ENCODE results near the gene MERTK. TPM values are rescaled to one million over a fixed set of nuclear protein-coding genes. Genes with fewer than 3 reads are reported as not detected.

MERTK gene
- total and polyA plus RNA-seq, 2 of the 13 experiments (the other 11 are each of a cell fraction or from before 2014, with no cell fraction given), result 37.3 to 44.7 TPM

DNA sequence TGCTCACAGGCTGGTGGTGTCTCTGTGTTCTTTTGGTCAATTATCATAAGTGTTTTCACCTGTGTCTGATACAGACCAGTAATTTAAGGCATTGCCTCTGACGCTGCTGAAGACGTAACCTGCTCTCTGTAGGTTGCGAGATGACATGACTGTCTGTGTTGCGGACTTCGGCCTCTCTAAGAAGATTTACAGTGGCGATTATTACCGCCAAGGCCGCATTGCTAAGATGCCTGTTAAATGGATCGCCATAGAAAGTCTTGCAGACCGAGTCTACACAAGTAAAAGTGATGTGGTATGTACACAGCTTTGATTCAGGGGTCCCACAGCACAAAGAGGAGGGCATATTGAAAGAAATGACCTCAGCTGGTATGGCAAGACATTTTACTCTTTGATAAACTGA is 122.9 kb downstream of the MERTK start:
- Histone ChIP-seq H3K36me3 (replicated peaks in 1 of 2; ENCODE audit: control insufficient read depth in 1 of 2, insufficient read depth in 2 of 2, low read length in 2 of 2) (peaks cover 33 to 45% of the 10 kb centered on the region in 2 experiments), H3K27ac (ENCODE audit: extremely low read length, insufficient read depth, low read length) (no peak overlapping the region), H3K4me1 (ENCODE audit: insufficient read depth, low read length) (peaks cover 18% of the 10 kb centered on the region), H2AFZ (ENCODE audit: low read length) (no peak overlapping the region), H3K27me3 (ENCODE audit: control insufficient read depth in 1 of 2, insufficient read depth in 2 of 2, low read length in 2 of 2) (no peaks in the 10 kb centered on the region), H3K9me3 (ENCODE audit: low read length) (no peaks in the 10 kb centered on the region), H3K79me2 (ENCODE audit: insufficient read depth, low read length) (no peaks in the 10 kb centered on the region), H3K4me3 (replicated peaks in 1 of 3; ENCODE audit: insufficient read depth in 1 of 3, low read depth in 2 of 3, low read length in 3 of 3) (no peak overlapping the region), H3K4me2 (ENCODE audit: low read depth, low read length) (no peak overlapping the region), H3K9ac (ENCODE audit: insufficient read depth, low read depth, low read length) (no peak overlapping the region), H4K20me1 (ENCODE audit: insufficient read depth, low read length) (no peaks in the 10 kb centered on the region)
- TF ChIP-seq, protein P1, sequence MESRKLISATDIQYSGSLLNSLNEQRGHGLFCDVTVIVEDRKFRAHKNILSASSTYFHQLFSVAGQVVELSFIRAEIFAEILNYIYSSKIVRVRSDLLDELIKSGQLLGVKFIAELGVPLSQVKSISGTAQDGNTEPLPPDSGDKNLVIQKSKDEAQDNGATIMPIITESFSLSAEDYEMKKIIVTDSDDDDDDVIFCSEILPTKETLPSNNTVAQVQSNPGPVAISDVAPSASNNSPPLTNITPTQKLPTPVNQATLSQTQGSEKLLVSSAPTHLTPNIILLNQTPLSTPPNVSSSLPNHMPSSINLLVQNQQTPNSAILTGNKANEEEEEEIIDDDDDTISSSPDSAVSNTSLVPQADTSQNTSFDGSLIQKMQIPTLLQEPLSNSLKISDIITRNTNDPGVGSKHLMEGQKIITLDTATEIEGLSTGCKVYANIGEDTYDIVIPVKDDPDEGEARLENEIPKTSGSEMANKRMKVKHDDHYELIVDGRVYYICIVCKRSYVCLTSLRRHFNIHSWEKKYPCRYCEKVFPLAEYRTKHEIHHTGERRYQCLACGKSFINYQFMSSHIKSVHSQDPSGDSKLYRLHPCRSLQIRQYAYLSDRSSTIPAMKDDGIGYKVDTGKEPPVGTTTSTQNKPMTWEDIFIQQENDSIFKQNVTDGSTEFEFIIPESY (CRISPR knock-in tag; IDR thresholded peaks at IDR 0.05), result peak; percentile 44; the same call in 1 of the 2 replicates
- no peak for TF ChIP-seq TIGD3 (CRISPR knock-in tag; IDR thresholded peaks at IDR 0.05; ENCODE audit: borderline replicate concordance)
- ATAC-seq (no peak), FAIRE-seq (no peak), DNase-seq (ENCODE audit: low spot score) (no peak)
- 97% methylated on average over 10 of the region's 10 CpGs for WGBS (ENCODE audit: low lambda C conversion rate)
- in situ Hi-C loops (cut with HindIII; ENCODE audit: extremely low pct_ligation_motif_present, low pct_unique_long_range_greater_than_20kb), result no loop called here
- intact Hi-C loops (cut with micrococcal nuclease; ENCODE audit: unreplicated experiment), result no loop called here
- no TSS peak for BruUV-seq (replicated peaks)
- ChIA-PET POLR2A (no interaction called here), CTCF (ENCODE audit: low intra/inter-chr PET ratio, low total read pairs) (no interaction called here)

- BruUV-seq (replicated peaks), result no TSS peak
- DNase-seq (ENCODE audit: low spot score) (no peak), ATAC-seq (no peak), FAIRE-seq (no peak)
- WGBS (ENCODE audit: low lambda C conversion rate), result 96% methylated on average over 8 of the region's 8 CpGs
- Histone ChIP-seq H3K9ac (ENCODE audit: insufficient read depth, low read depth, low read length) (no peak overlapping the region), H3K27me3 (ENCODE audit: control insufficient read depth in 1 of 2, insufficient read depth in 2 of 2, low read length in 2 of 2) (no peaks in the 10 kb centered on the region), H3K4me2 (ENCODE audit: low read depth, low read length) (no peak overlapping the region), H3K4me3 (replicated peaks in 1 of 3; ENCODE audit: insufficient read depth in 1 of 3, low read depth in 2 of 3, low read length in 3 of 3) (no peak overlapping the region), H3K9me3 (ENCODE audit: low read length) (no peaks in the 10 kb centered on the region), H3K79me2 (ENCODE audit: insufficient read depth, low read length) (no peaks in the 10 kb centered on the region), H2AFZ (ENCODE audit: low read length) (no peak overlapping the region), H3K36me3 (replicated peaks in 1 of 2; ENCODE audit: control insufficient read depth in 1 of 2, insufficient read depth in 2 of 2, low read length in 2 of 2) (peaks cover 31 to 47% of the 10 kb centered on the region in 2 experiments), H3K27ac (ENCODE audit: extremely low read length, insufficient read depth, low read length) (no peak overlapping the region), H4K20me1 (ENCODE audit: insufficient read depth, low read length) (no peaks in the 10 kb centered on the region), H3K4me1 (ENCODE audit: insufficient read depth, low read length) (peaks cover 18% of the 10 kb centered on the region)
- ChIA-PET POLR2A (no interaction called here), CTCF (ENCODE audit: low intra/inter-chr PET ratio, low total read pairs) (no interaction called here)
- intact Hi-C loops (cut with micrococcal nuclease; ENCODE audit: unreplicated experiment), result no loop called here
- in situ Hi-C loops (cut with HindIII; ENCODE audit: extremely low pct_ligation_motif_present, low pct_unique_long_range_greater_than_20kb), result no loop called here
- TF ChIP-seq ZEB1 (IDR thresholded peaks at IDR 0.05; ENCODE audit: insufficient replicate concordance, low read depth), result no peak
- no peak for TF ChIP-seq ATRX (CRISPR knock-in tag; IDR thresholded peaks at IDR 0.05; ENCODE audit: borderline replicate concordance)
- no peak for TF ChIP-seq STAT6 (CRISPR knock-in tag; IDR thresholded peaks at IDR 0.05; ENCODE audit: borderline replicate concordance)
- TF ChIP-seq NR0B2 (CRISPR knock-in tag; IDR thresholded peaks at IDR 0.05), result no peak
- TF ChIP-seq DMAP1 (CRISPR knock-in tag; IDR thresholded peaks at IDR 0.05), result no peak
- TF ChIP-seq ISL2 (CRISPR knock-in tag; IDR thresholded peaks at IDR 0.05), result no peak
- no peak for TF ChIP-seq ATF7 (IDR thresholded peaks at IDR 0.05)
- no peak for TF ChIP-seq ATF7 (CRISPR knock-in tag; IDR thresholded peaks at IDR 0.05)
Observed at GRCh38 chr2:112021781-112022231, 123.4 kb downstream of the MERTK start.
